SK-N-SH (cell line): ENCODE measurements around the gene CCDC171. TPM values are rescaled to one million over a fixed set of nuclear protein-coding genes. Genes with fewer than 3 reads are reported as not detected.

Source experiments
- CTCF ChIA-PET: fragments of 300-600, 350-600 bp; formaldehyde crosslinking; extraction: SDS; loops from one replicate; lab custom pipeline; 2021; lab: Yijun Ruan, JAX
- POLR2A ChIA-PET: fragments of 350-600 bp; sonication (Branson Sonifier 250); formaldehyde crosslinking; extraction: SDS; loops from one replicate; lab custom pipeline; 2020; ENCODE audit warnings: antibody characterized with exemption, inconsistent platforms; lab: Yijun Ruan, JAX
- DNase-seq: peaks from one replicate; pipeline ENCODE4 v3.0.0; 2012
- H2AFZ ChIP-seq: fragments of 200-600 bp; sonication (generic); 2 replicates; pipeline ENCODE4 v1.8.1; 2016; ENCODE audit warnings: antibody characterized with exemption, mild to moderate bottlenecking, low read depth
- H3F3A ChIP-seq: fragments of 200-600 bp; sonication (generic); replicated peaks from 2 replicates; pipeline ENCODE3; 2016; ENCODE audit warnings: antibody characterized with exemption, mild to moderate bottlenecking; ENCODE audit not compliant: insufficient read depth
- H3K27ac ChIP-seq, 2 experiments: fragments of 200-500 bp in 1 of 2; fragments of 200-600 bp in 1 of 2; sonication (Bioruptor generic) in 1 of 2; sonication (generic), shearing (Covaris generic) in 1 of 2; 2 replicates each; pipeline versions ENCODE4 v1.5.1 to v1.6.1; 2014 to 2016; ENCODE audit warnings: low read depth in 2 of 2, inconsistent platforms in 1 of 2, low read length in 1 of 2, mild to moderate bottlenecking in 1 of 2, mixed read lengths in 1 of 2
- H3K27me3 ChIP-seq: fragments of 200-600 bp; sonication (generic), shearing (Covaris generic); 2 replicates; pipeline ENCODE4 v1.6.1; 2016; ENCODE audit warnings: mixed run types; ENCODE audit not compliant: insufficient read depth
- H3K36me3 ChIP-seq, 2 experiments: fragments of 200-500 bp in 1 of 2; fragments of 200-600 bp in 1 of 2; sonication (Bioruptor generic) in 1 of 2; sonication (generic) in 1 of 2; replicated peaks in 1 of 2; 2 replicates each; pipeline versions ENCODE3 to v1.5.1; 2014 to 2016; ENCODE audit warnings: low read length in 1 of 2, mild to moderate bottlenecking in 1 of 2; ENCODE audit not compliant: insufficient read depth in 2 of 2, control insufficient read depth in 1 of 2
- H3K4me1 ChIP-seq, 2 experiments: fragments of 200-500 bp in 1 of 2; fragments of 200-600 bp in 1 of 2; sonication (Bioruptor generic) in 1 of 2; sonication (generic), shearing (Covaris generic) in 1 of 2; 2 replicates each; pipeline versions ENCODE4 v1.5.1 to v1.6.1; 2014 to 2016; ENCODE audit warnings: low read depth in 1 of 2, low read length in 1 of 2, mixed run types in 1 of 2; ENCODE audit not compliant: insufficient read depth in 2 of 2, control insufficient read depth in 1 of 2
- H3K4me2 ChIP-seq: fragments of 200-600 bp; sonication (generic), shearing (Covaris generic); 2 replicates; pipeline ENCODE4 v1.6.1; 2017; ENCODE audit warnings: mixed run types
- H3K4me3 ChIP-seq, 2 experiments: fragments of 200-500 bp in 1 of 2; fragments of 200-600 bp in 1 of 2; sonication (Bioruptor generic) in 1 of 2; sonication (generic), shearing (Covaris generic) in 1 of 2; 2 replicates each; pipeline versions ENCODE4 v1.5.1 to v1.8.1; 2014 to 2016; ENCODE audit warnings: low read depth in 2 of 2, inconsistent platforms in 1 of 2, low read length in 1 of 2, mild to moderate bottlenecking in 1 of 2, mixed read lengths in 1 of 2, moderate library complexity in 1 of 2
- H3K79me2 ChIP-seq: fragments of 200-600 bp; sonication (generic); 2 replicates; pipeline ENCODE4 v1.8.1; 2017; ENCODE audit warnings: mild to moderate bottlenecking; ENCODE audit not compliant: insufficient read depth
- H3K9ac ChIP-seq: fragments of 200-600 bp; sonication (generic); 2 replicates; pipeline ENCODE4 v1.6.1; 2017; ENCODE audit warnings: mixed run types
- H3K9me2 ChIP-seq: fragments of 200-600 bp; sonication (generic); 2 replicates; pipeline ENCODE4 v1.6.1; 2017; ENCODE audit warnings: mixed run types
- H3K9me3 ChIP-seq: fragments of 200-600 bp; sonication (generic); 2 replicates; pipeline ENCODE4 v1.6.1; 2017; ENCODE audit warnings: mixed run types, mild to moderate bottlenecking, moderate library complexity
- H4K20me1 ChIP-seq: fragments of 200-600 bp; sonication (generic); 2 replicates; pipeline ENCODE4 v1.6.1; 2017; ENCODE audit warnings: mild to moderate bottlenecking, mixed run types; ENCODE audit not compliant: insufficient read depth
- ELF1 ChIP-seq: IDR thresholded peaks from 2 replicates; pipeline ENCODE4 v1.4.0; 2012
- FOXM1 ChIP-seq: IDR thresholded peaks from 2 replicates; pipeline ENCODE4 v1.4.0; 2012; ENCODE audit warnings: low read depth, mild to moderate bottlenecking
- GABPA ChIP-seq: IDR thresholded peaks from 2 replicates; pipeline ENCODE4 v1.4.0; 2012; ENCODE audit warnings: low read depth, mild to moderate bottlenecking
- GATA2 ChIP-seq: sonication (generic); formaldehyde crosslinking; IDR thresholded peaks from 2 replicates; pipeline ENCODE4 v1.5.0; 2020; ENCODE audit warnings: mild to moderate bottlenecking, missing genetic modification reagents
- IRF3 ChIP-seq: fragments of 150-350 bp; IDR thresholded peaks from 2 replicates; pipeline ENCODE4 v1.6.1; 2016; ENCODE audit warnings: mild to moderate bottlenecking, low read depth, low read length
- PBX3 ChIP-seq: IDR thresholded peaks from 2 replicates; pipeline ENCODE4; 2012
- POLR2AphosphoS5 ChIP-seq: IDR thresholded peaks from 2 replicates; pipeline ENCODE4 v1.6.1; 2012; ENCODE audit warnings: low read depth, low read length
- RAD21 ChIP-seq: IDR thresholded peaks from 2 replicates; pipeline ENCODE4 v1.6.1; 2012; ENCODE audit warnings: mild to moderate bottlenecking, low read length
- RCOR1 ChIP-seq: fragments of 150-350 bp; IDR thresholded peaks from 2 replicates; pipeline ENCODE4 v1.6.1; 2017; ENCODE audit warnings: antibody characterized with exemption, low read length
- REST ChIP-seq: IDR thresholded peaks from 2 replicates; pipeline ENCODE4 v1.6.1; 2012; ENCODE audit warnings: mild to moderate bottlenecking, low read depth, low read length, moderate library complexity
- SIN3A ChIP-seq: IDR thresholded peaks from 2 replicates; pipeline ENCODE4 v1.6.1; 2012; ENCODE audit warnings: low read depth, mild to moderate bottlenecking, low read length, moderate library complexity, borderline replicate concordance
- SMC3 ChIP-seq: IDR thresholded peaks from 2 replicates; pipeline ENCODE4 v1.6.1; 2012; ENCODE audit warnings: low read depth, low read length, improper control_type of control experiment
- TAF1 ChIP-seq: IDR thresholded peaks from 2 replicates; pipeline ENCODE4 v1.6.1; 2012; ENCODE audit warnings: low read depth, mild to moderate bottlenecking, low read length, moderate library complexity, borderline replicate concordance
- YY1 ChIP-seq: IDR thresholded peaks from 2 replicates; pipeline ENCODE4 v1.4.0; 2012; ENCODE audit warnings: low read depth, mild to moderate bottlenecking
- WGBS: methylation state at CpG from one replicate; pipeline ENCODE4 v1.1.6; 2017; ENCODE audit warnings: low lambda C conversion rate; 5-methylcytosine and 5-hydroxymethylcytosine counted together
- polyA plus RNA-seq, 3 experiments: library from polyadenylated mRNA; depleted of rRNA; stranded (reverse); fragments of >200 nt; gene quantifications; 2 replicates each; pipeline ENCODE4 v1.2.3, GENCODE V29; 2012
- TF ChIP-seq, protein P1 (sequence below): fragments of 150-350 bp; IDR thresholded peaks from 2 replicates; pipeline ENCODE4 v1.6.1; 2017; ENCODE audit warnings: antibody characterized with exemption, low read length, low read depth, borderline replicate concordance
- TF ChIP-seq, protein P2 (sequence below): fragments of 200-600 bp; sonication (generic); IDR thresholded peaks from 2 replicates; pipeline ENCODE4 v1.6.1; 2017; ENCODE audit warnings: antibody characterized with exemption, mild to moderate bottlenecking, moderate library complexity

Gene CCDC171
- polyA plus RNA-seq, 1 of the 3 experiments (the other 2 are of a cell fraction) = 0.54 TPM

DNA sequence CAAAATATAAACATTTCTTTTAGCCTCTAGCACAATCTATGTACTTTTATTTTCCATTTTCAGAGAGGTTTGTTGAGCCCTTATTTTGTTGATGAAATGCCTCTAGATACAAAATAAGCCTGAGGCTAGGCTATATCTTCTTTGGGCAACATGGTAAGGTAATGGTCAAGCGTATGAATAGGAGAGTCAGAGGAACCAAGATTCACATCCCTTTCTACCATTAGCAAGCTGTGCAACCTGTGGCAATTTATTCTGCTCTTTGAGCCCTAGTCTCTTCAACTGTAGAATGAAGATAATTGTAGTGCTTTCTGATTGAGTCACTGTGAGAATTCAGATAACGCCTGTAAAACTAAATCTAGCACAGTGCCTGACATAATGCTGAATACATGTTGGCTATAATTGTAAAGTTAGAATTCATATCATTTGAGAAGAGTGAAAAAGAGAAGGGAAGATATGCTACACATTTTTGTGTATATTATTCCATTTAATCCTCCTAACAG lies 412.5 kb downstream of the CCDC171 start:
- no peak for DNase-seq
- Histone ChIP-seq H3F3A (no peaks in the 10 kb centered on the region), H3K9me3 (no peaks in the 10 kb centered on the region), H3K9me2 (no peaks in the 10 kb centered on the region), H3K9ac (no peak overlapping the region), H3K4me3 (no peak overlapping the region), H3K27ac (no peak overlapping the region), H3K4me1 (no peaks in the 10 kb centered on the region), H3K36me3 (no peaks in the 10 kb centered on the region), H2AFZ (no peak overlapping the region), H3K4me2 (no peak overlapping the region), H3K27me3 (no peaks in the 10 kb centered on the region), H4K20me1 (no peaks in the 10 kb centered on the region), H3K79me2 (no peaks in the 10 kb centered on the region)
- CTCF ChIA-PET = interaction anchor here (1.0 kb wide), 1 partner anchor 12 kb away, joined by 3 read pairs; no protein-coding TSS in a partner anchor
- POLR2A ChIA-PET = no interaction called here
- WGBS = 98% methylated on average over 2 of the region's 2 CpGs
- TF ChIP-seq, protein P1, sequence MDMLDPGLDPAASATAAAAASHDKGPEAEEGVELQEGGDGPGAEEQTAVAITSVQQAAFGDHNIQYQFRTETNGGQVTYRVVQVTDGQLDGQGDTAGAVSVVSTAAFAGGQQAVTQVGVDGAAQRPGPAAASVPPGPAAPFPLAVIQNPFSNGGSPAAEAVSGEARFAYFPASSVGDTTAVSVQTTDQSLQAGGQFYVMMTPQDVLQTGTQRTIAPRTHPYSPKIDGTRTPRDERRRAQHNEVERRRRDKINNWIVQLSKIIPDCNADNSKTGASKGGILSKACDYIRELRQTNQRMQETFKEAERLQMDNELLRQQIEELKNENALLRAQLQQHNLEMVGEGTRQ = no peak
- no peak for TF ChIP-seq PBX3
- no peak for TF ChIP-seq RCOR1
- no peak for TF ChIP-seq FOXM1
- no peak for TF ChIP-seq SIN3A
- TF ChIP-seq SMC3 = no peak
- TF ChIP-seq ELF1 = no peak
- no peak for TF ChIP-seq IRF3

GRCh38 chr9:15966471-15966870 lies 413.6 kb downstream of the CCDC171 start:
- CTCF ChIA-PET = no interaction called here

More at GRCh38 chr9:15966471-15966870, 413.6 kb downstream of the CCDC171 start:
- WGBS = 56% methylated on average over 1 of the region's 1 CpG
- Histone ChIP-seq H3K27ac (no peak overlapping the region), H3K9me3 (no peaks in the 10 kb centered on the region), H3K4me1 (no peaks in the 10 kb centered on the region), H3K27me3 (no peaks in the 10 kb centered on the region), H3K79me2 (no peaks in the 10 kb centered on the region), H3K4me2 (no peak overlapping the region), H3F3A (no peaks in the 10 kb centered on the region), H3K9ac (no peak overlapping the region)
- POLR2A ChIA-PET = no interaction called here
- no peak for DNase-seq
- TF ChIP-seq, protein P2, sequence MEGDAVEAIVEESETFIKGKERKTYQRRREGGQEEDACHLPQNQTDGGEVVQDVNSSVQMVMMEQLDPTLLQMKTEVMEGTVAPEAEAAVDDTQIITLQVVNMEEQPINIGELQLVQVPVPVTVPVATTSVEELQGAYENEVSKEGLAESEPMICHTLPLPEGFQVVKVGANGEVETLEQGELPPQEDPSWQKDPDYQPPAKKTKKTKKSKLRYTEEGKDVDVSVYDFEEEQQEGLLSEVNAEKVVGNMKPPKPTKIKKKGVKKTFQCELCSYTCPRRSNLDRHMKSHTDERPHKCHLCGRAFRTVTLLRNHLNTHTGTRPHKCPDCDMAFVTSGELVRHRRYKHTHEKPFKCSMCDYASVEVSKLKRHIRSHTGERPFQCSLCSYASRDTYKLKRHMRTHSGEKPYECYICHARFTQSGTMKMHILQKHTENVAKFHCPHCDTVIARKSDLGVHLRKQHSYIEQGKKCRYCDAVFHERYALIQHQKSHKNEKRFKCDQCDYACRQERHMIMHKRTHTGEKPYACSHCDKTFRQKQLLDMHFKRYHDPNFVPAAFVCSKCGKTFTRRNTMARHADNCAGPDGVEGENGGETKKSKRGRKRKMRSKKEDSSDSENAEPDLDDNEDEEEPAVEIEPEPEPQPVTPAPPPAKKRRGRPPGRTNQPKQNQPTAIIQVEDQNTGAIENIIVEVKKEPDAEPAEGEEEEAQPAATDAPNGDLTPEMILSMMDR = no peak
- TF ChIP-seq FOXM1 (no peak), REST (no peak), IRF3 (no peak), GATA2 (no peak), POLR2AphosphoS5 (no peak), ELF1 (no peak), YY1 (no peak), RAD21 (no peak), TAF1 (no peak), RCOR1 (no peak), GABPA (no peak)
- TF ChIP-seq, protein P1 = no peak
- TF ChIP-seq, all 33 proteins: peak for 0
- no peaks in the 10 kb centered on the region for H4K20me1 ChIP-seq
- H3K9me2 ChIP-seq = no peaks in the 10 kb centered on the region
- no peak overlapping the region for H3K4me3 ChIP-seq
- no peaks in the 10 kb centered on the region for H3K36me3 ChIP-seq
- H2AFZ ChIP-seq = no peak overlapping the region
